Mucosa of gallbladder (tissue), 1 donor: ENCODE data around the gene ETNK1. TPM values are rescaled to one million over a fixed set of nuclear protein-coding genes. Genes with fewer than 3 reads are reported as not detected.
"Not testable (repeated sequence)": the region's sequence is repeated elsewhere in the genome, so short reads cannot be mapped to it uniquely, and the experiment has no call there.

ENCODE experiments used
- DNase-seq: peaks from one replicate; pipeline ENCODE4 v3.0.0-alpha.2; 2020; ENCODE audit warnings: low spot score
- total RNA-seq: library from RNA; stranded (reverse); gene quantifications from one replicate; pipeline ENCODE4 v1.2.1, GENCODE V29; 2021
- donor health status: DM: no; HTN: no; CAD: no.

Gene ETNK1
- 116 TPM for total RNA-seq

DNA sequence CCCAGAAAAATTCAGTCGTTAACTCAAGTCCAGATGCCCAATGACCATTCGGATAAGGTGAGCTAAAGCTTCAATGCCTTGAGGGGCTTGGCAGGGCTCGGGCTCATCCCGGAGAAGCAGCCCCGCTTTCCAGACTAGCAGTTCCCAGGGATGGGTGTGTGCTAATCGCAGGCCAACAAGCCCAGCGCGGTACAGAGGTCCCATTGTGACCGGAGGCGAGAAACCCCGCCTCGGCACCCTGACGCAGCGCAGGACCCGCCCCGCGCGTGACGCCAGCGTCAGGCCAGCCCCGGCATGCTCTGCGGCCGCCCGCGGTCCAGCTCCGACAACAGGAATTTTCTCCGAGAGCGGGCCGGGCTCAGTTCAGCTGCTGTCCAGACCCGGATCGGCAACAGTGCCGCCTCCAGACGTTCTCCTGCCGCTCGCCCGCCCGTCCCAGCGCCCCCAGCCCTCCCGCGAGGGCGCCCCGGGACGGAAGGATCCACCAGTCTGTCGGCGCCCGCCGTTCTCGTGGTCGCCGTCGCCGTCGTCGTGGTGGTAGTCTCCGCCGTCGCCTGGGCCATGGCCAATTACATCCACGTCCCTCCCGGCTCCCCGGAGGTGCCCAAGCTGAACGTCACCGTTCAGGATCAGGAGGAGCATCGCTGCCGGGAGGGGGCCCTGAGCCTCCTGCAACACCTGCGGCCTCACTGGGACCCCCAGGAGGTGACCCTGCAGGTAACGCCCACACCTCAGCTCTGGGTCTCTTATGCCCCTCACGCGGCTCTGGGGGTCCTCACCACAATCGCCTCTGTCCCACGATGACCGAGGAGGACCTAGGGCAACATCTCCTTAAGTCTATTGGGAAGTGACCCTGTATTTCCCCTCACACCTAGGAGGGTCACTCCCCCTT is at the start of gene ETNK1:
ETNK1 (plus strand) TSS at position 302 of the 892 bp plus-strand sequence; CDS start at position 562, 260 bp downstream.
- peak; percentile 95 for DNase-seq

GRCh38 chr12:22576065-22576464 is 48.9 kb upstream of the ETNK1 start:
- no peak for DNase-seq

DNA sequence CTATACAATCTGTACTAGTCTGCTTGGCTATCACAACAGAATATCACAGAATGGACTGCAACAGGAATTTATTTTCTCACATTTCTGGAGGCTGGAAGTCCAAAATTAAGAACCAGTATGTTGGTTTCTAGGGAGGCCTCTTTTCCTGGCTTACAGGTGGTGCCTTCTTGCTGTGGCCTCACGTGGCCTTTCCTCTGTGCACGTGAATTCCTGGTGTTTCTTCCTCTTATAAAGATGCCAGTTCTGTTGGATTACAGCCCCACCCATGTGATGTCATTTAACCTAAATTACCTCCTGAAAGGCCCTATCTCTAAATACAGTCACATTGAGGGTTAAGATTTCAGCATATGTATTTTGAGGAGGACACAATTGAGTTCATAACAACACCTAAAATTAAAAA is 48.5 kb upstream of the ETNK1 start:
- no peak for DNase-seq

GRCh38 chr12:22577667-22578066 is 47.3 kb upstream of the ETNK1 start:
- no peak for DNase-seq

DNA sequence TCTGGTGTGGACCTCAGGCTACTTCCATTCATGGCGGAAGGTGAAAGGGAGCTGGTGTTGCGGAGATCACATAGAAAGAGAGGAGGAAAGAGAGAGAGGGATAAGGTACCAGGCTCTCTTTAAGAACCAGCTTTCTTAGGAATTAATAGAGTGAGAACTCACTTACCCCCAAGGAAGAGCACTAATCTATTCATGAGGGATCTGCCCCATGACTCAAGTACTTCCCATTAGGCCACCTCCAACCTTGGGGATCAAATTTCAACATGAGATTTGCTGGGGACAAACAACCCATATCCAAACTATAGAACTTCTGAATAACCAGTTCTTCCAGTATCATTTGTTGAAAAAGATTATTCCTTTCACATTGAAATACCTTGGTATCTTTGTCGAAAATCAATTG is 46.6 kb upstream of the ETNK1 start:
- DNase-seq = no peak

GRCh38 chr12:22588817-22589216 is 36.2 kb upstream of the ETNK1 start:
- DNase-seq = peak; percentile 45

DNA sequence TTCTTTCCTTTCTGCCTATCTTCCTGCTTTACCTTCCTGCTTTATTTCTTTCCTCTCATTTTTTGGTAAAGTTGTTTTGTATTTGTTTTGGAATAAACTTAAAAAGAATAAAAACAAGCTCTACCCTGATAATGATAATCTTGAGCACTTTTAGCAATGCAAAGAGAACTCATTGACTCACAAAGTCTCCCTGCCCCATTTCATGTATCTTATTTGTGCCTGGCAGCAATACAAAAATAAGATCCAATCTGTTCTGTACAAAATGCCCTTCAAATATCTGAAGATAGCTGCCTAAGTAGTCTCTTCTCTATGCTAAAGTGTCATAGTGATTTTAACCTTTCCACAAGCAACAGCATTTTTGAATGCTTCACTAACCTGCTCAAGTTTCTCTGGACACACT is 31.1 kb upstream of the ETNK1 start:
- DNase-seq = no peak

- DNase-seq = not testable (repeated sequence)
Observed at GRCh38 chr12:22597539-22597938, 27.4 kb upstream of the ETNK1 start.

- no peak for DNase-seq
Observed at GRCh38 chr12:22598141-22598762, 26.7 kb upstream of the ETNK1 start.

DNA sequence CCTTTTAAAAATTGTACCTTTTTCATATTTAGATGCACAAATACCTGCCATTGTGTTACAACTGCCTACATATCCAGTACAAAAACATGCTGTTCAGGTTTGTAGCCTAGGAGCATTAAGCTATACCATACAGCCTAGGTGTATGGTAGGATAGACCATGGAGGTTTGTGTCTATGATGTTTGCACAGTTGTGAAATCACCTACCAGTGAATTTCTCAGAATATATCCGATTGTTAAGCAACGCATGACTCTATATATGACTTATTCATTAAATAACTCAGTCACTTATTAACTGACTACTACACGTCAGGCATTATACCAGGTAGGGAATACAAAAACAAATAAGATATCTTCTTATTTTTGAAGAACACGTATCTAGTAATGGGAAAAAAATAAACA is 26.2 kb upstream of the ETNK1 start:
- DNase-seq = no peak

DNA sequence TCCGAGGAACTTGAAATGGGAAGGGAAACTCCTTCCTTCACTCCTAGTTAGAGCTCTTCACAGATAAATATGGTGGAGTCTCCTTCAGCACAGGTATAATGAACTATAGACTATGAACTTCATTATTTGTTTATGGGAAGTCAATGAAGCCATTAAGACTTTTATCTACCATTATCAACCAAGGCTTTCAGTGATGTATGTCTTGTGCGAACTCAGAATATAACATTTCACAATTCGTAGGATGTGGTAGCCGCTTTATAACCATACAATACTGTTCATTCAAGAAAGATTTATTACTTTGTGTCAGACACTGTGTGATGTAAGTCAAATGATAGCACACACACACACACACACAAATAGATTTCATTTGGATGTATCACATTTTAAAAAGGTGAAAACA is 24.8 kb upstream of the ETNK1 start:
- no peak for DNase-seq

DNA sequence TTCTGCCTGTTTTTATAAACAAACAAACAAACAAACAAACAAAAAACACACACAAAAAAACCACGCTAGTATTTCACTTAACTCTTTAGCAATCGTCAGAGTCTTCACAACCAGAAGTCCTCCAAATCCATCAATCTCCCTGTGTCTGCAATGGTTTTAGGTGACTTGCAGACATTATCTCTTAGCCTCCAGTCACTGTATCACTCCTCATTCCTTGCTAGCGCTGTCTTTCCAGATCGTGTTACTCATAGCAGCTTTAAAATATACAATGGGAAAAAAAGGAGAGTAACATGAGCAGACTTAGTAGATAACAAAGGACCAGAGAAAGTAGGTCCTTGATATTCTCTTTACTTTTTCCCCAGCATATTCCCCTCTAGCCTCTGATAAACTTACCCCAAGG is 15.5 kb upstream of the ETNK1 start:
- no peak for DNase-seq

- no peak for DNase-seq
Observed at GRCh38 chr12:22610131-22610530, 14.8 kb upstream of the ETNK1 start.

DNA sequence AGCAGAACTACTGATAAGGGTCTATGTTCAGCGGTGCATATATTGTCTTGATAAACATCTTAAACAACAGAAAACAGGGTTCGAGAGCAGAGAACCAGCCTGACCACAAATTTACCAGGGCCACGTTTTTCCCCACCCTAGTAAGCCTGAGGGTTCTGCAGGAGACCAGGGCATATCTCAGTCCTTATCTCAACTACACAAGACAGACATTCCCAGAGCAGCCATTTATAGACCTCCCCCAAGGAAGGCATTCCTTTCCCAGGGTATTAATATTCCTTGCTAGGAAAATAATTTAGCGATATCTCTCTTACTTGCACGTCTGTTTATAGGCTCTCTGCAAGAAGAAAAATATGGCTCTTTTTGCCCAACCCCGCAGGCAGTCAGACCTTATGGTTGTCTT is 12.1 kb upstream of the ETNK1 start:
- not testable (repeated sequence) for DNase-seq

GRCh38 chr12:22615963-22616501 is 8.9 kb upstream of the ETNK1 start:
- DNase-seq = no peak

DNA sequence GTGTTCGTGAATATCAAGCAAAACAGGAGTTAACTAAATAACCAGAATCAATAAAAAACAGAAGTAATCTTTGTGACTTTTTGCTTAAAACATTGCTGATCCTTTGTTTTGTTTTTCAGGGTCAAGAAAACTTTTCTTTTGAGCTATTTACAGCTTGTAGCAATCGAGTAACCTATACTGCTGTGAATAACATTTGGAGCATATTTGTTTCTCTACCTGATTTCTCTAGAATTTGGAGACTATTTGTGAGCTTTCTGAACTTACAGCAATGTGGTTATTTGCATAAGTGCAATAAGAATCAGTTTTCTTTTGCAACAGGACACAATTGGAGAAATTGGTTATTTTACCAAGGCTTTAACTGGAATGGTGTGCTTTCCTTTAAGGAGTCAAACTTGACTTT is 7.3 kb upstream of the ETNK1 start:
- no peak for DNase-seq

- DNase-seq = no peak
Observed at GRCh38 chr12:22624548-22624869, 462 bp upstream of the ETNK1 start.

- DNase-seq = peak; percentile 17
Observed at GRCh38 chr12:22625762-22626294, 857 bp downstream of the ETNK1 start.

DNA sequence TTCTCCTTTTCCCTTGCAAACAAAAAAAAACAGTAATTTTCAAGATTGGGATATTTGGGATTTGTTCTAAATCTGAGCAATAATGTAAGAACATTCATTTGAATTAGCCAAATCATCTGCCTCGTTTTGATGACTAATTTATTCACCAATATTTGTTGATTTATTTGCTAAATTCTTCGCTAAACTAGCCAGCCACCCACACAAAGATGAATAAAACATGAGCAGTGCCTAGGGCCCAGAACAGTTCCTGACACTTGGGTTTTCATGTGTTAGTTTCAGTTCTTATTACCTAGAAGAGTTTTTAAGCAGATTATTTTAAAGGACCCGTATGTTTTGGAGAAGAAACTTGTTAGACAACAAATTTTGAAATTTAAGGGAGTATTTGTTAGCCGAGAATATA is 1.4 kb downstream of the ETNK1 start:
- DNase-seq = no peak

DNA sequence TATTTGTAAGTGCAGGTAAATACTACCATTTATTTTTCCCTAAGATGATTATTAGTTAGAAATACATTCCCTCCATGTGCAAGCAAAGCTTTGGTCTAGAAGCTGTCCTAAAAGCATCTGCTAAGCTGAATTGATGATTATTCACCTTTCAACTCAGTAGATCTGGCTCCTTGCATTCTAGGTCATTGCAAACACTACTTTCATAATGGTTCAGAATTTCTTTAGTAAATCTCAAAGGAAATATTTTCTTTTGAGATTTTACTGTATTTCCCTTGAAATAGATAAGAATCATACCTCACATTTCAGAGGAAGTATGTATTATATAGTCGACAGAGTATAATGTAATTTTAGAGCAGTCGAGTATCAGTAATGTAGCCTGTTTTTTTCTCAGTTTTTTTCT is 2.4 kb downstream of the ETNK1 start:
- no peak for DNase-seq

- no peak for DNase-seq
Observed at GRCh38 chr12:22628228-22628627, 3.3 kb downstream of the ETNK1 start.

DNA sequence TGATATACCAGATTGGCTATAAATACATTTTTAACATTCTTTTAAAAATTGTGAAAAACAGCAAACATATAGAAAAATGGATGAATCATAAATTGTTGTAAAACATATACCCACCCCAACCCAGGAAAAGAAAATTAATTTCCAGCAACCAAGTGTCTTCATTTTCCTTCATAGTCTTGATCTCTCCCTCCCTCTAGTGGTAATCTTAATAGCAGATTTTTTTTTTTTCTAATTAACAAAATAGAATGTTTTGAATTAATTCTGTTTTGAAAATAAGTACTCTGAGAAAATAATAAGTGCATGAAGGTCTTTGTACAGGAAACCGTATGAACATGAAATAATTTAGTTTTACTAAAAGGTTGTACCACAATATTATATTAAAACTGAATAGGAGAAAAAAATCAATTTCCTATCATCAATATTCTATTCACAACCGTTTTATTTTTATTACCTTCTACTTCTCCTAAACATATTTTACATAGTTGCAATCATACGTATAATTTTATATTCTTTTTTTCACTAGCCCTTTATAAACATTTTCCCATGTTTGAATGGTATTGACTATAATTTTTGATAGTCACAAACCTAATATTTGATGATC is 7.0 kb downstream of the ETNK1 start:
- DNase-seq = no peak

DNA sequence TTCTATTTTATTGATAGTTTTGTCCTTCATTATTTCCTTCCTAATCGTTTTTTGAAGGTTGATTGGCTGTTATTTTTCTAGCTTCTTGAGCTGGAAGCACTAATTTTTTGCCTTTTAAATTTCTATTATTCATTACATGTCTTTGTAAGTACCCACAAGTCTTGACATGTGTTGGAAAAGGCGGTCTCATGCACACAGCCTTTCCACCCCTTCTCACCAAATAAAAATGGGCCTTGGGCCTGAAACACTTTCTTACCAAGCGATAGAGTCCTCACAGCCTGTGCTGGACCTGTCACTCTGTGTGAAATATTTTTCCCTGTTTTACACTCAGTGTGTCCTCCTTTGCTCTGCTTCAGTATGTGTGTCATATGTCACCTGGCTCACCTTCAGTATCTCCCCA is 9.9 kb downstream of the ETNK1 start:
- DNase-seq = no peak
